Activated CD8-positive, alpha-beta memory T cell treated with anti-CD3 and anti-CD28 coated beads for 36 hours (primary cell): Measurements from ENCODE around the gene TMEM182. TPM values are rescaled to one million over a fixed set of nuclear protein-coding genes. Genes with fewer than 3 reads are reported as not detected.

Experiments
- CTCF ChIA-PET: fragments of 350-600 bp; sonication (Branson Sonifier 250); formaldehyde crosslinking; loops from one replicate; lab custom pipeline; 2021; ENCODE audit warnings: antibody characterized with exemption; lab: Charles Lee
- POLR2A ChIA-PET: fragments of 350-600 bp; sonication (Branson Sonifier 250); formaldehyde crosslinking; loops from one replicate; lab custom pipeline; 2021; ENCODE audit warnings: antibody characterized with exemption; lab: Charles Lee
- total RNA-seq, 2 experiments: library from RNA; stranded (reverse); gene quantifications; one replicate each; pipeline ENCODE4 v1.2.3, GENCODE V29; 2021

Gene TMEM182
- total RNA-seq, 2 experiments from 2014 or later: 4.0 to 4.7 TPM

DNA sequence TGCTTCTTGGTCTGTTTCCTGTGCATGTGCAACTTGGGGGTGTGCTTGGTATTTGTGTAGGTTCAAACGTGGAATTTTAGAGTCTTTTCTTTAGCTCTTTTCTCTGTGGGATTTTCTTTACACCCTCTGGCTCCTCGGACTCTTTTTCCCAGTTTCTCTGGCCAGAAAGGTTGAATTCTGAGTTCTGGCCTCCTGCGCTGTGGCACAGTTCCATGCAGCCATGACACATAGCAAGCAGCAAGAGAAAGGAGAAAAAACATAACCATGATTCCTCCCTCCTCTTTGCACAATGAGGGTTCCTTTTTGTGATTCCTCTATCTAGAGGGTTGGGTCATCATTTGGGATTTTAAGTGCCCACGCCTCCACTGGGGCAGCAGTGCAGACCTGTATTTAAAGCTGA is 33.8 kb downstream of the TMEM182 start:
- ChIA-PET POLR2A (no interaction called here), CTCF (no interaction called here)

DNA sequence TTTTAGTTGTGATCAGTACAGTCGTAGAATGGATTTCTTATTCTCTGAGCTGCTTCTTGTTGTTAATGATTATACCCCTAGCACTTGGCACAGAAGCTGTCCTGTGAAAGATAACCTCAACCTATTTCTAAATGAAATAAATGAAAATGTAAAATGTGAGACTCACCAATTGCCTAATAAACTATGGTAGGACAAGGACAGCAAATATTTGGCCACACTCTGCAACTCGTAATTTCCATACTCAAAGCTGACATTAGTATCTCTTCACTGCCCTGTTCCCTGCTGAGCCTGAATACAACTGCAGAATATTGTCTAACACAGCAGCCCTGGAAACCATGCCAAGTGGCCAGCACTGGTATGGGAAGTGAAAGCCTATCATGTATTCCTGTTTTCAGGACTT is 34.5 kb downstream of the TMEM182 start:
- ChIA-PET POLR2A (no interaction called here), CTCF (no interaction called here)

GRCh38 chr2:102797486-102797885 is 35.7 kb downstream of the TMEM182 start:
- CTCF ChIA-PET: no interaction called here
- POLR2A ChIA-PET: no interaction called here

DNA sequence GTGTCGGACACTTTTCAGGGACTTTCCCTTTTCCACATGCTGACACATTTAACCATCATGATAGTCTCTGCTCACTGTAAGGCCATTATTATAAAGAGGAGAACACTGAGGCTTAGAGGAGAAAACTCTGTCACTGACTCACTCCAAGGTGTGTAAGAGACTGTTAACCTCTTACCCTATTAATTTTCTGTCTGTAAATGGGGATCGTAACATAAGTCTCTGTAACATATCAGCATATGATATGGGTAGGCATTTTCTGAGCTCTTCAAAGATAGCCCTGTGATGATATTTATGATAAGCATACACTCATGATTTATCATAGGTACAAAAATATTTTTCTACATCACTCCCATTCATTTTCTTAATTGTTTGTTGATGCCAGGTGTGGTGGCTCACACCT is 36.4 kb downstream of the TMEM182 start:
- CTCF ChIA-PET: no interaction called here
- POLR2A ChIA-PET: no interaction called here

GRCh38 chr2:102801098-102801718 is 39.4 kb downstream of the TMEM182 start:
- CTCF ChIA-PET: interaction anchor here (0.7 kb wide), 1 partner anchor 542 kb away, joined by 3 read pairs; no protein-coding TSS in a partner anchor
- POLR2A ChIA-PET: no interaction called here

GRCh38 chr2:102801858-102802699 is 40.2 kb downstream of the TMEM182 start:
- POLR2A ChIA-PET: no interaction called here
- CTCF ChIA-PET: no interaction called here

DNA sequence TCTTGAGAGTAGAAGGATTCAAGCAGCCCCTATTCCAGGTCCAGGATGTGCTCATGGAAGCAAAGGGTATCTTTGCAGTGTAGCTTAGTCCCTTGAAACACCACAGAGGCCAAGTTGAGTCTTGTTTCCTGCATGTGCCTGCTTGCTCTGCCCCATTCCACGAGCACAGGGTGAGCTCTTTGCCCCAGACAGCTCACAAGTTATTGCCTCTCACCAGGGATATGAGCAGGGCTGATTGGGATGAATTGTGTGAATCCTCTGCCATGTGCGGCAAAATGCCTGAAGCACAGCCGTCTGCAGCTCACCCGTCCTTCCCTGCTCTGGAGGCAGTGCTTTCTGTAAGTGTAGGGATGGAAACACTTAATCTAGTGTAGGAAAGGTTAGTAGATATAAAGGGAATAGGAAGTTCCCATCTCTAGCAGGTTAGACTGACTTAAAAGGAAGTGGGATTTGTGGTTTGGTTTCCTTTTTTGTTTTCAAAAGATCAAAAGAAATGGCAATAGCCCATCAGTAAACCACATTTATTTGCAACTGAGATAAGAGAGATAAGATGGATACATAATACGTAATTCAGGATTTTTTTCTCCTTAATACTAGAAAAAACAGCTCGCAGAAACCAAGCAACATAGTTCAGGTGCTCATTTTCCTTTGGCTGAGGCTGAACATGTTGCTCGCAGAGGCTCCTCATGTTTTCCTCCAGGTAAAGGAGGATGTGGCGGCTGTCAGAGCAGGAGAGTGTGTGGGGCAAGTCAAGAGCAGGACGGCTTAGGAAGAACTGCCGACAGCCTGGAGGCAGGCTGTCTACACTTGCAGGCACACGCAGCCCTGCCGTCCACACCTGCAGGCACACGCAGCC is 41.4 kb downstream of the TMEM182 start:
- ChIA-PET CTCF (no interaction called here), POLR2A (no interaction called here)

DNA sequence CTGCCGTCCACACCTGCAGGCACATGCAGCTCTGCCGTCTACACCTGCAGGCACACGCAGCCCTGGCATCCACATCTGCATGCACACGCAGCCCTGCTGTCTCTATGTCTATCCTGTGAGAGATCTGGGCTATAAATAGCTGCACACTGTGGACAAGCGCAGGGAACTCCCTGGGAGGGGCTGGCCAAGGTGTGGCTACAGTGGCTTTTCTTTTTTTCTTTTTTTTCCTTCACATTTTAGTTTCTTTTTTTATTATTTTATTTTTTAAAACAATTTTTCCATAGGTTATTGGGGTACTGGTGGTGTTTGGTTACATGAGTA is 42.0 kb downstream of the TMEM182 start:
- POLR2A ChIA-PET: no interaction called here
- CTCF ChIA-PET: no interaction called here

GRCh38 chr2:102806250-102806837 is 44.5 kb downstream of the TMEM182 start:
- ChIA-PET POLR2A (no interaction called here), CTCF (interaction anchor here (1.5 kb wide), 1 partner anchor 54 kb away, joined by 6 read pairs; no protein-coding TSS in a partner anchor)

DNA sequence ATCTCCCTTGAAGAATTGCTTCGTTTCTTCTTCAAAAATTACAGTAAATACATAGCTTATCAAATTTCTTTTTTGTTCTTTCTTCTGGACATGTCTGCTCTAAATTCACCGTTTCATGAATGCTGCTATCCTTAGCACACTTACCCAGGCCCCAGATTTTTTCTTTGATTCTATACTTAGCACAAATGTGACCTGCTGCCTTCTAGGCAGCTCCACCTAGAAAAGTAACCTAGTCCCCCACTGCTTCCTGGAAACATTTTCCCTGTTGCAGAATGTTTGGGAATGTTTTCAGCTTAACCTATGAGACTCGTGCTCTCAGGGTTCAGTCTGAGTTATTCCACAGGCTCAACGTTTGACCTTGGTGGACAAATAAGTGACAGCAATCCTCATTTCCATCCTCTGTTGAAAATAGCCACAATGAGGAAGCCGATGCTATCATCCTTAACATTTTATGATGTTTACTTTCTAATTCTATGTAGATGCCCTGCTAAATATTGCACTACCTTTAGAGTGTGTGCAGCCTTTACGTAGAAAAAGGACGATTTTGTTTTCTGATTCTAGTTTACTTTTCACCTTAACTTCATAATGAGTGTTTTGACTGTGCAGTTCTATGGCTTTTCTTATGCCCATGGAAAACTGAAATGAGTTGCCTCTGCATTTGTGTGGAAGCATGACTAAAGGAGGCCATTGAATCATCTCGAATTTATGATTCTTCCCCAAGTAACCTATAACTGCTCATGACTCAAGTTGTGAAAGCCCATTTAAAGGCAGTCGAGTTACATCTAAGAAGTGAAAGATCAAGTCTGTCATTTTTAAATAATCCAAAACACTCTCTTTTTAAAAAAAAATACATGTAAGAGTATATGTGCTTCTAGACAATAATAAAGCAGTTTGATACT is 47.7 kb downstream of the TMEM182 start:
- ChIA-PET POLR2A (no interaction called here), CTCF (no interaction called here)

DNA sequence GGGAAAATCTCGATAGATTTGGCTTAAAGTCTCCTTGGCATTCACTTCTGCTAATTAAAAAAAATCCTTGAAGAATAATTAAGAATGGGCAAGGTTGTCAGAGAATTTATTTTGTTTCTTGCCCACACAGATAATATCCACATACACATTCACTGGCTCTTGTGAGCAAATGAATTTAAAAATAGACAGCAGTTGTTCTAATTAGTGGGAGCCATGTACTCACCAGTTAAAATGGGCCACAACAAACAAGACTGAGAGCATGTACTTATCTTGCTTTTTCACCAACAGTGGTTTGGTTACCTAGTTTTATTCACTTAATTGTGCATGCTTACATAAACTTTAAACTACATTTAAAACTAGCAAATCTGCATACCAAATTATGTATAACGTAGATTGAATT is 53.5 kb downstream of the TMEM182 start:
- ChIA-PET CTCF (no interaction called here), POLR2A (no interaction called here)

GRCh38 chr2:102826904-102827303 is 65.1 kb downstream of the TMEM182 start:
- ChIA-PET CTCF (no interaction called here), POLR2A (no interaction called here)

GRCh38 chr2:102832789-102833188 is 71.0 kb downstream of the TMEM182 start:
- POLR2A ChIA-PET: no interaction called here
- CTCF ChIA-PET: no interaction called here

DNA sequence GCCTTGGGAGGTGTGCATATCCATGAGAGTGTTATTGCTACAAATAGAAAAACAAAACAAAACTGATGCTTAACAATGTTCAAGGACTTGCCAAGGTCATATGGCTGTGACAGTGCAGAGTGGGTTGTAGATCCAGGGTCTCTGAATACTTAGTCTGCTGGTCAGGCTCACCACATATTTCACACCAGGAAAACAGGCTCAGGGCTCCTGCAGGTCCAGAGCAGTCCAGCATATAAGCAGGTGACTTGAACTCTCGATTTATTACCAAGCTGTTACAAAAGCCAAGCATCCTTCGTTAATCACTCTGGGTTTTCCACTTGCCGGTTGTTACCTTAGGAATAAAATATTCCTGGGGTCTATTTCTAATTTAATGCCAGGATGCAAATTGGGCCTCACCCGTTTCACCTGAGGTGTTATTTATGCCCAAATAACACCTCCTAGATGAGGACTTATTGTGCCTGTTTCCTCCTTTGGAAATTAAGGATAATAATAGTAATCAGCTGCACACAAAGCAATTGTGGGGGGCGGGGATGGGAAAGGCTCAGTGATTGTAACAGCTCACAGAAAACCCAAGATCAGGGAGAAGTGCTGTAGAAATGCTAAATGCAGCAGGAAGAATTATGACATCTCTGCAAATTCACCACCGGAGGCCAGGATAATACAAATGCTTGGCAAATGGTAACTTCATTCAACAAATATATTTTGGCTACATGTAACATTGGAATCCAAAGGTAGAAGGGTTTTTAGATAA is 72.9 kb downstream of the TMEM182 start:
- ChIA-PET POLR2A (no interaction called here), CTCF (no interaction called here)

DNA sequence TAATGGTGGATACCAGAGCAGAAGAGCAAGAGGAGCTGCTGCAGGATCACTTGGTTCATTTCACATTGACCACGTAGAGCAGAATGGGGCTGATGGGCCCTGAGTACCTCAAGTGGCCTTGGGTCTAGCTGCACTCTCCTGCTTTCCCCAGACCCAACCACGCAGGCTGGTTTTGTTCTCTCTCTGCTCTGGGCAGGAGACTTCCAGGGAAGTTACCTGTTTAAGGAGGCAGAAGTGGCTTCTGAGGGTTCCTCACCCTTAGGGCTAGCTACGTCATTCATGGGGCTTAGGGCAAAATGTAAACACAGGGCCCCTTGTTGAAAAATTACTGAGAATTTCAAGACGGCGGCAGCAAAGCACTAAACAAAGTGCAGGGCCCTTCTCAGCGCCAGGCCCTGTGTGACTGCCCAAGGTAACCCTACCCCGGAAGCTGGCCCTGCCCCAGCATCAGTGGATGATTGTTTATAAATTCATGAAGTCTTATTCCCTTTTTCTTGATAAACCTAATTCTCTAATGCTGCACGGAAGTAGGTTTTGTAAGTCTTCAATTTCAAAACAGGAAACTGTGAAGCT is 75.9 kb downstream of the TMEM182 start:
- CTCF ChIA-PET: no interaction called here
- POLR2A ChIA-PET: no interaction called here

DNA sequence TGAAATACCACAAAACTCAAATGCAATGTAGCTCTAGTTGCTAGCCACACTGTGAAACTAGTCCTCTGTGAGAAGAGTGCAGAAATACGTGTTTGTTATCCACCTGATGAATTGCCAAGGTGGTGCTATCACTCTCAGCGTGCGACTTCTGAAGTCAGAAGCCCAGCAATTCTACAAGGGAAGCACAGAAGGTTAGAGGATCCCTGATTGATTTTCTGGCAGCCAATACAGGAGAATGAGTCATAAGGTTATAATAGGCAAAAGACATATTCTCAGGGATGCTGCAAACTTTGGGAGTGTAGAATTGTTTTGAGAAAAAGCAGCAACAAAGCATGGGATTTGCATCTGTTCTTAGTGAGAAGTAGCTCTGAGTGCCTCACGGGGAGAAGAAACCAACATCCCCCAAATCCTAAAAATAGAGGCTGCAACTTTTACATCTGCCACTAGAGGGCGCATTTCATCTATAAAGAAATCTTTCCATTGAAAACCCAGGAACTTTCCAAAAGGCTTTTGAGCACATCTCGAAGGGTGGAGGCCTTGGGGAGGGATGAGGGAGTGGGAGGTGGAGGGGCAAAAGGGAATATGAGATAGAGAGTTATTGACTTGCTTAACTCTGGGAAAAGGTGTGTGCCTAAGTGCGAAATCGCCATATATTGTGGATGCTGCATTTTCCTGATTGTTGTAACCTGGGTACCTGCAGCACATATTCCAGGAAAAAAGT is 78.0 kb downstream of the TMEM182 start:
- ChIA-PET CTCF (no interaction called here), POLR2A (no interaction called here)

DNA sequence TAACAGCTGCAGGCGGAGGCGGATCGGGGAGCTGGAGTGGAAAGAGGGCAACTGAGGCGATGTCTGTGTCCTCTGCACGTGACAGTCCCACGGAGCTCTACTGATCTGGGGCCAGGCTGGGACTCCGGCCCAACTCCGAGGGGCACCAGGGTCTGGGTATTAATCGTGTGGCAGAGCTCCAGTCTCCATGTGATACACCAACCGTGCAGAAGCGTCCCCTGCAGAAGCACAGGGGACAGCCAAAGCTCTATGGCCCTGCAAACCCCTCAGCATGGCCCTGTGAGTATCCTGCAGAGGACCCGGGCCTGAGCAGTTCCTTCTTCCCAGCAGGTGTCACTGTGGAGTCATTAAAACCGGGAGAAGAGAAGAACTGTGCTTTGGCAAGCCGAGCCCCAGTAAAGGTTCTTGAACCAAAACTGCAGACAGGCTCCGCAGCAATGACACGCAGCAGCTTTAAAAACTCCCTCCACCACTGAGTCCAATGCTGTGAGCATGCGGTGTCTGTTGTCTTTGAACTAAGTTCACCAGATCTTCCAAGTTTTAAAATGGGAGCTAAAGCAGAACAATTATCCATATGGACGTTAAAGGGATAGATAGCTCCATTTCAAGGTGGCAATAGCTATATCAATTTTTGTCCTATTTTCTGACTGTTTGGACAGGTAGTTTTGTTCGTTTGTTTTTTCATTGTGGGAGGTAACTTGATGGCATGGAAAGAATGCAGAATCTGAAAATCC is 79.4 kb downstream of the TMEM182 start:
- CTCF ChIA-PET: interaction anchor here (1.1 kb wide), 1 partner anchor 10 kb away, joined by 5 read pairs; no protein-coding TSS in a partner anchor
- POLR2A ChIA-PET: no interaction called here
